Panc1 (cell line): ENCODE results near the gene RABGAP1. TPM values are rescaled to one million over a fixed set of nuclear protein-coding genes. Genes with fewer than 3 reads are reported as not detected.

ENCODE experiments used
- ATAC-seq: fragments of 200-7000 bp; cut with Tn5 transposase; 2 replicates; pipeline ENCODE4 v1.9.1; 2020; ENCODE audit warnings: mild to moderate bottlenecking, moderate library complexity
- BruUV-seq: library from RNA; stranded (reverse); fragments of 400-500 nt; replicated peaks from 2 replicates; lab custom pipeline; 2021; lab: Mats Ljungman, UMichigan
- CTCF ChIA-PET: fragments of 300-600 bp; sonication (Branson Sonifier 250); formaldehyde crosslinking; loops from one replicate; lab custom pipeline; 2022; ENCODE audit warnings: antibody characterized with exemption; lab: Charles Lee
- POLR2A ChIA-PET: fragments of 300-600 bp; sonication (Branson Sonifier 250); formaldehyde crosslinking; loops from one replicate; lab custom pipeline; 2022; ENCODE audit warnings: antibody characterized with exemption; lab: Charles Lee
- DNase-seq: peaks from one replicate; pipeline ENCODE4 v3.0.0-alpha.2; 2010; ENCODE audit warnings: low read depth, low spot score
- H3K27ac ChIP-seq: 2 replicates; pipeline ENCODE4 v1.5.1; 2011; ENCODE audit warnings: mild to moderate bottlenecking, low read length, inconsistent platforms
- H3K27me3 ChIP-seq: fragments of 200-500 bp; sonication (Bioruptor generic); 2 replicates; pipeline ENCODE4 v1.6.0; 2014; ENCODE audit warnings: low read length, inconsistent platforms; ENCODE audit not compliant: control insufficient read depth, insufficient read depth
- H3K36me3 ChIP-seq: fragments of 200-500 bp; sonication (Bioruptor generic); 2 replicates; pipeline ENCODE4 v1.5.1; 2014; ENCODE audit warnings: inconsistent platforms, mild to moderate bottlenecking, low read length, moderate library complexity; ENCODE audit not compliant: control insufficient read depth, insufficient read depth
- H3K4me1 ChIP-seq: 2 replicates; pipeline ENCODE4 v1.5.1; 2011; ENCODE audit warnings: inconsistent platforms, mild to moderate bottlenecking, low read length, moderate library complexity; ENCODE audit not compliant: control insufficient read depth, insufficient read depth
- H3K4me3 ChIP-seq, 2 experiments: 2 replicates each; pipeline ENCODE4 v1.5.1; 2011 to 2012; ENCODE audit warnings: low read depth in 2 of 2, low read length in 2 of 2, mild to moderate bottlenecking in 2 of 2, inconsistent platforms in 1 of 2, moderate library complexity in 1 of 2
- H3K9me3 ChIP-seq: fragments of 200-500 bp; sonication (Bioruptor generic); 2 replicates; pipeline ENCODE4 v1.5.1; 2014; ENCODE audit warnings: low read depth, mild to moderate bottlenecking, inconsistent platforms, low read length, moderate library complexity; ENCODE audit not compliant: control insufficient read depth, insufficient read depth
- CTCF ChIP-seq: fragments of 450-650 bp; IDR thresholded peaks from 2 replicates; pipeline ENCODE4 v1.5.1; 2017; ENCODE audit warnings: mild to moderate bottlenecking
- POLR2AphosphoS5 ChIP-seq: IDR thresholded peaks from 2 replicates; pipeline ENCODE4 v1.6.1; 2012; ENCODE audit warnings: mild to moderate bottlenecking, low read depth, low read length, moderate library complexity
- REST ChIP-seq, 2 experiments: IDR thresholded peaks; 2 replicates each; pipeline ENCODE4 v1.6.1; 2011 to 2012; ENCODE audit warnings: low read depth in 2 of 2, control low read depth in 1 of 2, low read length in 1 of 2, mild to moderate bottlenecking in 1 of 2, moderate library complexity in 1 of 2; ENCODE audit not compliant: insufficient read depth in 1 of 2
- SIN3A ChIP-seq: IDR thresholded peaks from 2 replicates; pipeline ENCODE4 v1.6.1; 2012; ENCODE audit warnings: low read depth, mild to moderate bottlenecking, low read length, moderate library complexity, borderline replicate concordance; ENCODE audit not compliant: insufficient read depth
- TCF7L2 ChIP-seq: IDR thresholded peaks from 2 replicates; pipeline ENCODE4 v1.6.1; 2011; ENCODE audit warnings: mild to moderate bottlenecking, low read depth, low read length, inconsistent platforms
- in situ Hi-C: cut with HindIII; loops from 2 replicates; pipeline ENCODE4 v1.10.0; 2016; ENCODE audit warnings: low sequenced_read_pairs, low pct_unique_long_range_greater_than_20kb
- intact Hi-C: fragments of 100-400 bp; cut with micrococcal nuclease; formaldehyde crosslinking; loops from one replicate; pipeline ENCODE4 v1.10.0; 2022; ENCODE audit not compliant: unreplicated experiment
- total RNA-seq: library from RNA; stranded (reverse); gene quantifications from one replicate; pipeline ENCODE4 v1.2.1, GENCODE V29; 2021; ENCODE audit not compliant: unreplicated experiment

The RABGAP1 gene
- total RNA-seq, 1 experiment from 2014 or later, result 41.4 TPM

- Histone ChIP-seq H3K36me3 (no peaks in the 10 kb centered on the region), H3K9me3 (no peaks in the 10 kb centered on the region), H3K27me3 (no peaks in the 10 kb centered on the region), H3K4me3 (no peak overlapping the region), H3K4me1 (no peaks in the 10 kb centered on the region), H3K27ac (no peak overlapping the region)
- no peak for TF ChIP-seq POLR2AphosphoS5
- TF ChIP-seq CTCF, result no peak
- no peak for TF ChIP-seq TCF7L2
- TF ChIP-seq REST (IDR thresholded peaks at IDR 0.05; ENCODE audit: insufficient read depth in 1 of 2, low read depth in 2 of 2, low read length in 1 of 2), result no peak
- no peak for TF ChIP-seq SIN3A
- ATAC-seq, result no peak
- DNase-seq, result no peak
- BruUV-seq, result no TSS peak
- CTCF ChIA-PET, result no interaction called here
- intact Hi-C loops (no loop called here), in situ Hi-C loops (no loop called here)
- POLR2A ChIA-PET, result no interaction called here
These were observed 208.2 kb downstream of the RABGAP1 start for GRCh38 chr9:123149067-123149466.

GRCh38 chr9:123150708-123151503 is 210.1 kb downstream of the RABGAP1 start:
- no peak for TF ChIP-seq REST (IDR thresholded peaks at IDR 0.05; ENCODE audit: insufficient read depth in 1 of 2, low read depth in 2 of 2, low read length in 1 of 2)
- TF ChIP-seq POLR2AphosphoS5, result no peak
- no peak for TF ChIP-seq CTCF
- TF ChIP-seq SIN3A, result no peak
- TF ChIP-seq TCF7L2, result no peak
- CTCF ChIA-PET, result no interaction called here
- DNase-seq (no peak), ATAC-seq (no peak)
- no peaks in the 10 kb centered on the region for H3K4me1 ChIP-seq
- H3K4me3 ChIP-seq, result no peak overlapping the region
- intact Hi-C loops (no loop called here), in situ Hi-C loops (no loop called here)
- no peaks in the 10 kb centered on the region for H3K36me3 ChIP-seq
- H3K27me3 ChIP-seq, result no peaks in the 10 kb centered on the region
- H3K27ac ChIP-seq, result no peak overlapping the region
- POLR2A ChIA-PET, result no interaction called here
- BruUV-seq, result no TSS peak
- no peaks in the 10 kb centered on the region for H3K9me3 ChIP-seq
